Stomach (tissue), 4 donors: Measurements from ENCODE around the gene NCK2.

Experiments used
- EP300 ChIP-seq: sonication (generic); formaldehyde crosslinking; IDR thresholded peaks from one replicate; pipeline ENCODE4 v1.6.1; 2017; ENCODE audit warnings: antibody characterized with exemption
- POLR2A ChIP-seq, 4 donors: fragments of 450-650 bp; IDR thresholded peaks; one replicate each; pipeline ENCODE4 v1.6.1; 2016; ENCODE audit warnings: antibody characterized with exemption in 4 of 4, control low read depth in 2 of 4, mild to moderate bottlenecking in 1 of 4, moderate library complexity in 1 of 4
- TF ChIP-seq, protein P1 (sequence below), 7 experiments: fragments of 450-650 bp in 4 of 7; fragments of 200-600 bp in 3 of 7; sonication (generic) in 3 of 7; IDR thresholded peaks; one replicate each; pipeline ENCODE4 v1.5.1; 2016 to 2019; ENCODE audit warnings: antibody characterized with exemption in 7 of 7, control low read depth in 2 of 7, mild to moderate bottlenecking in 1 of 7

- TF ChIP-seq, protein P1, sequence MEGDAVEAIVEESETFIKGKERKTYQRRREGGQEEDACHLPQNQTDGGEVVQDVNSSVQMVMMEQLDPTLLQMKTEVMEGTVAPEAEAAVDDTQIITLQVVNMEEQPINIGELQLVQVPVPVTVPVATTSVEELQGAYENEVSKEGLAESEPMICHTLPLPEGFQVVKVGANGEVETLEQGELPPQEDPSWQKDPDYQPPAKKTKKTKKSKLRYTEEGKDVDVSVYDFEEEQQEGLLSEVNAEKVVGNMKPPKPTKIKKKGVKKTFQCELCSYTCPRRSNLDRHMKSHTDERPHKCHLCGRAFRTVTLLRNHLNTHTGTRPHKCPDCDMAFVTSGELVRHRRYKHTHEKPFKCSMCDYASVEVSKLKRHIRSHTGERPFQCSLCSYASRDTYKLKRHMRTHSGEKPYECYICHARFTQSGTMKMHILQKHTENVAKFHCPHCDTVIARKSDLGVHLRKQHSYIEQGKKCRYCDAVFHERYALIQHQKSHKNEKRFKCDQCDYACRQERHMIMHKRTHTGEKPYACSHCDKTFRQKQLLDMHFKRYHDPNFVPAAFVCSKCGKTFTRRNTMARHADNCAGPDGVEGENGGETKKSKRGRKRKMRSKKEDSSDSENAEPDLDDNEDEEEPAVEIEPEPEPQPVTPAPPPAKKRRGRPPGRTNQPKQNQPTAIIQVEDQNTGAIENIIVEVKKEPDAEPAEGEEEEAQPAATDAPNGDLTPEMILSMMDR (IDR thresholded peaks at IDR 0.05), result no peak
- no peak for TF ChIP-seq POLR2A (IDR thresholded peaks at IDR 0.05)
- TF ChIP-seq EP300, result no peak
Measured at GRCh38 chr2:105744909-105745853, at the start of gene NCK2.
